Muscle layer of colon (tissue), 2 donors: ENCODE data around the gene HMG20B.

Experiments
- H3K27ac ChIP-seq: one replicate; pipeline ENCODE4 v1.7.0; 2013; ENCODE audit warnings: low read depth, mild to moderate bottlenecking, low read length, moderate library complexity
- H3K27me3 ChIP-seq, 2 donors: one replicate each; pipeline ENCODE4 v1.7.0; 2013; ENCODE audit warnings: low read length in 2 of 2, mild to moderate bottlenecking in 2 of 2; ENCODE audit not compliant: insufficient read depth in 2 of 2, control insufficient read depth in 1 of 2
- H3K36me3 ChIP-seq: one replicate; pipeline ENCODE4 v1.7.0; 2013; ENCODE audit warnings: mild to moderate bottlenecking, low read length; ENCODE audit not compliant: insufficient read depth
- H3K4me1 ChIP-seq: one replicate; pipeline ENCODE4 v1.7.0; 2013; ENCODE audit warnings: mild to moderate bottlenecking, low read length; ENCODE audit not compliant: insufficient read depth
- H3K4me3 ChIP-seq, 2 donors: one replicate each; pipeline ENCODE4 v1.7.0; 2013; ENCODE audit warnings: low read length in 2 of 2, low read depth in 1 of 2, mild to moderate bottlenecking in 1 of 2, moderate library complexity in 1 of 2
- H3K9ac ChIP-seq: one replicate; pipeline ENCODE4 v1.7.0; 2013; ENCODE audit warnings: low read length
- H3K9me3 ChIP-seq: one replicate; pipeline ENCODE4 v1.7.0; 2013; ENCODE audit warnings: mild to moderate bottlenecking, low read length
- donor health status: abdominal sarcoma.
- donor health status: Adenocarcinoma of cecum.

The HMG20B gene

DNA sequence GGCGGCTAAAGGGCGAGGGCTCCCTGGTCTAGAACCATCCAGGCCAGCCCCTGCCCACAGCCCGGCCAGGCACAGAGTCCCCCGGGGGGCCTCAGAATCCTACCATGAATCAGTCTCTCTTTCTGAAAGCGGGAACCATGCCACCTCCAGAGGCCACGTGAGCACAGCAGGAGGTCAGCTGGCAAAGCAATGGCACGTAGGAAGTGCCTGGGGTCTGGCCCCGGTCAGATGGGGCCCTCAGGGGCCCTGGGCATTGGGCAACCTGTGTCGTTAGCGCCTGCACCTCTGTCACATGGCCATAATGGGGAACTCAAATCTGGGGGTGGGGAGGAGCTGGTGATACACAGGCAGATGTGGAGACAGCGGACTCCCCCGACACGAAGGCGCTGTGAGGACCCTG, 24.1 kb upstream of the HMG20B start:
- Histone ChIP-seq H3K4me3 (no peak overlapping the region), H3K27ac (no peak overlapping the region), H3K4me1 (no peaks in the 10 kb centered on the region), H3K27me3 (no peaks in the 10 kb centered on the region), H3K36me3 (peaks cover 4% of the 10 kb centered on the region), H3K9me3 (no peaks in the 10 kb centered on the region), H3K9ac (no peak overlapping the region)

- H3K4me1 ChIP-seq = peaks cover 4% of the 10 kb centered on the region
- no peaks in the 10 kb centered on the region for H3K27me3 ChIP-seq
- H3K9ac ChIP-seq = no peak overlapping the region
- H3K36me3 ChIP-seq = peaks cover 4% of the 10 kb centered on the region
- no peaks in the 10 kb centered on the region for H3K9me3 ChIP-seq
- no peak overlapping the region for H3K4me3 ChIP-seq
- no peak overlapping the region for H3K27ac ChIP-seq
Observed at GRCh38 chr19:3549816-3550215, 22.9 kb upstream of the HMG20B start.

DNA sequence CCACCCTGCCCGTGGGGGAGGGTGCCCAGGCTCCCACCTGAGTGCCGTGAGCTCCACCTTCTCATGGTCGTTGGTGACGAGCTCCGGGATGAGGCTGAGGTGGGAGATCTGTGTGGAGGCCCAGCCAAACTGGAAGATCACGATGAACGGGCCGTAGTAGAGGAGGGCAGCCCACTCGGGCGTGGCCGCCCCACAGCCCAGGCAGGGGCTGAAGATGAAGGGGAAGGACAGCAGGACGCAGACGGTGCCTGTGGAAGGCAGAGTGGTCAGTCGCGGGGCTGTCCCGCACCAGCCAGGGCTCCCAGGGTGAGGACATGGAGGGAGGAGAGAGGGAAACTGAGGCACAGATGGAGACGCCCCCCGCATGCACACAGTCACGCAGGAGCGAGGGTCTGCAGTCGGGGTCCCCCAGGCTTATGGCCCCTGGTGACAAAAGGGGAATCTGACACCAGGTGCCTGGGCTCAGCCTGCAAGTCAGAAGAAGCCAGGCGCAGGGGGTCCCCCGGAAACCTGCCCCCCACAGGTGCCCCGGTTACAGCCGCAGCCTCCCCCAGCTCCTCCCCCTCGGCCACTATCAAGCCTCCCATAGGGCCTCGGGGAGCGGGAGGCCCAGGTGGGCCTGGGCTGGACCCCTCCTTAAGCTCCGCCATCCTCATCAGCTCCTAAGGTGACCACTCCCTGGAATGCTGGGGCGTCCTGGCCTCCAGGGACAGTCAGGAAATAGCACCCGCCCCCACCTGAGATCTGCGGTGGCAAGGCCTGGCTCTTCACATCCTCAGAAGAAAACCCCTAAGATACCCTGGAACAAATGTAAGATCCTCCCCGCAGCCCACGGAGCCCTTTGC, 21.6 kb upstream of the HMG20B start:
- H3K9ac ChIP-seq = no peak overlapping the region
- H3K27me3 ChIP-seq = no peaks in the 10 kb centered on the region
- no peaks in the 10 kb centered on the region for H3K9me3 ChIP-seq
- no peak overlapping the region for H3K4me3 ChIP-seq
- H3K27ac ChIP-seq = no peak overlapping the region
- H3K4me1 ChIP-seq = peaks cover 14% of the 10 kb centered on the region
- H3K36me3 ChIP-seq = peaks cover 4% of the 10 kb centered on the region

DNA sequence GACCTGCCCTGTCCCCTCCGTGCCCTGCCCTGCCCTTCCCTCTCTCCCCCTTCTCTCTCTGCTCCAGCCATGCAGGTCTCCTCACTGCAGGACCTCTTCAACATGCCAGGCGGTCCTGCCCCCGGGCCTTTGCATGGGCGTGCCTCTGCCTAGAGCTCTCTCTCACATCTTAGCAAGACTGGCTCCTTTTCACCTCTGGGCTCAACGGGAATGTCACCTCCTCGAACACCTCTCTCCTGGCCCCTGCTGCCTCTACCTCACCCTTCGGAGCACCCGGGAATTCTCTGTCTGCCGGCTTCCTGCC, 21.0 kb upstream of the HMG20B start:
- Histone ChIP-seq H3K9me3 (no peaks in the 10 kb centered on the region), H3K4me1 (peaks cover 20% of the 10 kb centered on the region), H3K27ac (no peak overlapping the region), H3K4me3 (no peak overlapping the region), H3K27me3 (no peaks in the 10 kb centered on the region), H3K9ac (no peak overlapping the region), H3K36me3 (peaks cover 4% of the 10 kb centered on the region)

GRCh38 chr19:3554254-3555083, 18.3 kb upstream of the HMG20B start:
- Histone ChIP-seq H3K27me3 (no peaks in the 10 kb centered on the region), H3K9me3 (no peaks in the 10 kb centered on the region), H3K36me3 (no peaks in the 10 kb centered on the region), H3K4me1 (peaks cover 20% of the 10 kb centered on the region), H3K27ac (no peak overlapping the region), H3K4me3 (no peak overlapping the region), H3K9ac (no peak overlapping the region)

DNA sequence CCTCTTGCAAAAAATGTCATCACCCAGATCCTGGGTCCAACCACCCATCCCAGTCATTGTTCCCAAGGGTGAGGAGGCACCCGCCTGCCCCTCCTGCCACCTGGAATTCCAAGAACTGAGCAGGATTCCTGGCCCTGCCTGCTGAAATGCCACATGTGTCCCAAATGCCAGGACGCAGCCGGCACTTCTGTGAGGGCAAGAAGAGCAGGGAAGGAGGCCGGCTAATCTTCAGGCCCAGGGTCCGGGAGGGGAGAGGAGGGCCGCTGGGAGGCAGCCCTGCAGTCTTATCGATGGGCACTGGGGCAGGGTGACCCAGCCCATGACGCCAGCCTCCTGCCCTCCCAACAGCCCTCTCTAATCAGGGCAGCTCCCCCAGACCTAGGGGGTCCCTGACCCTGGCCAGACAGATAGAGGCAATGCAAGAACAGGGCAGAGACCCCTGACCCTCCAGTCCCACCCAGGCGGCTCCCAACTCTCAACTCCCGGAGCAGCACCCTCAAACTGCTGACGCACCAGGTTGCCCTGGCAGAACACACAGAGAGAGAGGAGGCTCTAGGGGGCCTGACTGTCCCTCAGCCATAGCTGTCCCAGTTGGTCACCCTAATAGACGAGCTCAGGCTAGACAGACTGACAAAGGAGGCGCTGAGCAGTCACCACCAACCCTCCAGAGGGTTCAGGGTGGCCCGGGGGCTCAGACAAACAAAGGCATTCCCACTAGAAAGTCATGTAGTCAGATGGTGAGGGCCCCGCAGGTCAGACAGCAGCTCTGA, 16.9 kb upstream of the HMG20B start:
- Histone ChIP-seq H3K4me3 (peak overlapping the region; percentile 84 to 91), H3K36me3 (no peaks in the 10 kb centered on the region), H3K27ac (no peak overlapping the region), H3K27me3 (no peaks in the 10 kb centered on the region), H3K9ac (peak overlapping the region; percentile 57), H3K9me3 (no peaks in the 10 kb centered on the region), H3K4me1 (peaks cover 20% of the 10 kb centered on the region)

DNA sequence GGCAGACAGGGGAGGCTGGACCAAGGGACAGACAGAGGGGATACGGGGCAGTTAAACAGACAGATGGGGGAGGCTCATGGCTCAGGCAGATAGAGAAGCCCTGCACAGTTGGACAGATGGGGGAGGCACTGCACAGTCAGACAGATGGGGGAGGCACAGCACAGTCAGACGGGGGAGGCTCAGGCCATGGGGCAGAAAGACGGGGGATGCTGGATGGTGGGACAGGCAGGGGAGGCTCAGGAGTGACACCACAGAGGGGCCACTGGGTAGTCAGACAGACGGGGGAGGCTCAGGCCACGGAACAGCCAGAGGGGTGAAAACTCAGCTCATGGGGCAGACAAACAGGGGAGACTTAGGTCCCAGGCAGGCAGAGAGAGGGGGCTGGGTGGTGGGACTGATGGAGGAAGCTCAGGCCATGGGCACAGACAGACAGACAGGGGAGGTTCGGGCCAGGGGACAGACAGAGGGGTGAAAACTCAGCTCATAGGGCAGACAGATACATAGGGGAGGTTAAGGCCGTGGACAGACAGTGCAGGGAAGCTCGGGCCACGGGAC, 16.2 kb upstream of the HMG20B start:
- peak overlapping the region; percentile 57 for H3K9ac ChIP-seq
- H3K27ac ChIP-seq = peak overlapping the region; percentile 34
- no peaks in the 10 kb centered on the region for H3K36me3 ChIP-seq
- no peaks in the 10 kb centered on the region for H3K9me3 ChIP-seq
- peak overlapping the region; percentile 84 to 91 for H3K4me3 ChIP-seq
- no peaks in the 10 kb centered on the region for H3K27me3 ChIP-seq
- peaks cover 20% of the 10 kb centered on the region for H3K4me1 ChIP-seq

- peaks cover 20% of the 10 kb centered on the region for H3K4me1 ChIP-seq
- peak overlapping the region; percentile 34 for H3K27ac ChIP-seq
- H3K27me3 ChIP-seq = no peaks in the 10 kb centered on the region
- peak overlapping the region; percentile 84 to 91 for H3K4me3 ChIP-seq
- H3K9ac ChIP-seq = peak overlapping the region; percentile 57
- H3K9me3 ChIP-seq = no peaks in the 10 kb centered on the region
- H3K36me3 ChIP-seq = no peaks in the 10 kb centered on the region
Observed at GRCh38 chr19:3556978-3557460, 15.7 kb upstream of the HMG20B start.

DNA sequence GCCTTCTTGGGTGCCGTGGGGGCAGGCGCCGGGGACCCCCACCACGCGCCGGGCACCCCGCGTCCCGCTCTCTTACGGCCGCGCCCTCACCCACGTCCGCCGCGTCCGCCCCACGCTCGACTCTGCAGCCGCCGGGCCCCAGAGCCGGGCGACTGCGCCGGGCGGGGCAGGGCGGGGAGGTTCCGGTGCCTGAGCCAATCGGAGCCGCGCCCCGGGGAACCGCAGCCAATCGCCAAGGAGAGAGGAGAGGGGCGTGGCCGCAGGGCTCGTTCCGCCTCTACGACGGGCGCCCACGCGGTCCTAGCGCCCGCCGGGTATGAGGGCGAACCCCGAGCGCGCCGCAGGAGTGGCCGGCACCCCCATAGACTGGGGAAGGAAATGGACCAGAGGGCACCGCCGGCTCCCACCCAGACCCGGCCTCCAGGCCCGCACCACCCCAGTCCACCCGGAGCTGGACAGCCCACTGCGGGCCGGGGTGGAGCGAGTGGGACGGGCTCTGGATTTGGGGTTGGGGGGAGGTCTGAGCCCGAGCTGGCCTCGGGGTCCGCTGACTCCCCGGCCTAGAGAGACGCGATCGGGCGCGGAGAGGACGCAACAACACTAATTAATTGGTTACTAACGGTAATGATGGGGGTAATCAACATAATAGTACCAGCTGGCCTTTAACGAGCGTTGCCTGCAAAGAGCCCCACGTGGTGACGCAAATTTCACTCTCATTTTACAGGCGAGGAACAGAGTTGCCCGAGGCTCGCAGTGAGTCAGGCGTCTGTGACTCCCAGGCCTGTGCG, 15.1 kb upstream of the HMG20B start, which contains the start of gene MFSD12:
Gene MFSD12 (minus strand): TSS at position 126 of the 788 bp plus-strand sequence. CDS start 183 bp downstream, outside the sequence.
- H3K9me3 ChIP-seq = no peaks in the 10 kb centered on the region
- peaks cover 20% of the 10 kb centered on the region for H3K4me1 ChIP-seq
- peak within 1 kb of the TSS; percentile 84 to 91 for H3K4me3 ChIP-seq
- no peaks in the 10 kb centered on the region for H3K36me3 ChIP-seq
- no peaks in the 10 kb centered on the region for H3K27me3 ChIP-seq
- peak within 1 kb of the TSS; percentile 57 for H3K9ac ChIP-seq
- H3K27ac ChIP-seq = peak within 1 kb of the TSS; percentile 92

DNA sequence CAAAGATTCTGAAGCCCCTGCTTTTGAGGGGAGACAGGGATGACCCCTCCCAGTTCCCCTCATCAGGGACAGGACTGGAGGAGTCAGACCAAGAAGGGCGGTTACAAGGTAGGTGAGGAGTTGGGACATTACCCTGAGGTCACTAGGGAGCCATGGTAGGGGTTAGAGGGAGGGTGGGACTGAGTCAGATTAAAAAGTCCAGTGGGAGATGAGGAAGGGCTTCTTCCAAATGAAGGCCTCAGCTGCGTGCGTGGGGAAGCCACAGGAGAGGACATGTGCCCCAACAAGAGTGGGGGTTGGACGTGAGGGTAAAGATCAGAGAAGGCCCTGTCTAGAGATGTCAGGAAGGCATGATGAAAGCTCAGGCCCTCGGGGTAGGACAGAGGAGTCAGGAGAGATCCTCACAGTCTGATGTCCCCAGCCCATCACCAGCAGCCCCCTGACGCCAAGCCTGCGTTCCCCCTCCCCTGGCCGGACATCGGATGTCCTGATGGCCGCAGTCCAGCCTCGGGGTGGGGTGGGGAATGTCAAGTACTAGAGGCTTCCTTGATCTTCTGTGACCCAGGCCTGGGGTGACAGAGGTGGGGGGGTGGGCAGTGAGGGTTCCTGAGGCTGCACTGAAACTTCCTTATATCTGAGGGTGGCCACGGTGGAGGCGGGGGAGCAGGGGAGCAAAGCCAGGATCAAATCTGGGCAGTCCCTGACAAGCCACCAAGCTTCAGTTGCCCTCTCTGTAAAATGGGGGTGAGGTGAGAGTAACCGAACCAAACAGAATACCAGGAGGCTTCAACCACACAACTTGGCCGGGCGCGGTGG, 8.8 kb upstream of the HMG20B start:
- H3K27me3 ChIP-seq = no peaks in the 10 kb centered on the region
- H3K9me3 ChIP-seq = no peaks in the 10 kb centered on the region
- no peak overlapping the region for H3K4me3 ChIP-seq
- H3K27ac ChIP-seq = no peak overlapping the region
- H3K9ac ChIP-seq = no peak overlapping the region
- H3K36me3 ChIP-seq = no peaks in the 10 kb centered on the region
- H3K4me1 ChIP-seq = no peaks in the 10 kb centered on the region
